H1 (cell line): Measurements from ENCODE around the gene BCKDHA. TPM values are rescaled to one million over a fixed set of nuclear protein-coding genes. Genes with fewer than 3 reads are reported as not detected.

Experiments used
- CTCF ChIA-PET: fragments of 300-600 bp; sonication (Branson Sonifier 250); formaldehyde crosslinking; loops from one replicate; lab custom pipeline; 2021; ENCODE audit not compliant: partially characterized antibody; lab: Charles Lee
- POLR2A ChIA-PET: fragments of 300-600 bp; sonication (Branson Sonifier 250); formaldehyde crosslinking; loops from one replicate; lab custom pipeline; 2021; ENCODE audit warnings: inconsistent platforms; ENCODE audit not compliant: partially characterized antibody; lab: Charles Lee
- DNase-seq, 2 experiments: peaks; one replicate each; pipeline versions ENCODE4 v3.0.0 to v3.0.0-alpha.2; 2010 to 2022; ENCODE audit warnings: low spot score in 2 of 2, low read depth in 1 of 2, mixed read lengths in 1 of 2
- FAIRE-seq: peaks from 2 replicates; lab custom pipeline; 2011; peaks lifted over from hg19 to GRCh38; lab: Jason Lieb, UNC
- H2AFZ ChIP-seq: 2 replicates; pipeline ENCODE4 v1.8.1; 2012; ENCODE audit warnings: low read length, inconsistent platforms
- H2AK5ac ChIP-seq: 2 replicates; pipeline ENCODE4 v1.6.1; 2013; ENCODE audit warnings: low read depth, low read length
- H2BK120ac ChIP-seq: replicated peaks from 2 replicates; pipeline ENCODE3; 2013; ENCODE audit warnings: low read depth, low read length, inconsistent platforms
- H2BK12ac ChIP-seq: 2 replicates; pipeline ENCODE4 v1.6.1; 2013; ENCODE audit warnings: low read depth, low read length
- H2BK15ac ChIP-seq: 2 replicates; pipeline ENCODE4 v1.6.1; 2013; ENCODE audit warnings: low read length
- H2BK20ac ChIP-seq: 2 replicates; pipeline ENCODE4 v1.6.1; 2013; ENCODE audit warnings: low read length
- H2BK5ac ChIP-seq: 2 replicates; pipeline ENCODE4 v1.6.1; 2013; ENCODE audit warnings: low read depth, low read length
- H3K14ac ChIP-seq: 2 replicates; pipeline ENCODE4 v1.6.1; 2013; ENCODE audit warnings: inconsistent platforms; ENCODE audit not compliant: insufficient read length
- H3K18ac ChIP-seq: 2 replicates; pipeline ENCODE4 v1.6.1; 2013; ENCODE audit warnings: low read length; ENCODE audit errors: extremely low read depth
- H3K23ac ChIP-seq: 2 replicates; pipeline ENCODE4 v1.6.1; 2013; ENCODE audit warnings: inconsistent platforms; ENCODE audit not compliant: insufficient read length
- H3K23me2 ChIP-seq: 2 replicates; pipeline ENCODE4 v1.6.1; 2013; ENCODE audit warnings: low read depth, low read length
- H3K27ac ChIP-seq: 2 replicates; pipeline ENCODE4 v1.6.1; 2011; ENCODE audit warnings: low read depth, low read length, inconsistent platforms
- H3K27me3 ChIP-seq, 4 experiments: replicated peaks in 1 of 4; 1 replicate in 1 of 4; 2 replicates in 3 of 4; pipeline versions ENCODE4 v1.6.1 to v1.8.1; 2011 to 2013; ENCODE audit warnings: low read length in 3 of 4, mild to moderate bottlenecking in 3 of 4, inconsistent platforms in 2 of 4, mixed read lengths in 2 of 4, moderate library complexity in 1 of 4; ENCODE audit not compliant: control insufficient read depth in 3 of 4, insufficient read depth in 3 of 4; ENCODE audit errors: extremely low read depth in 1 of 4
- H3K36me3 ChIP-seq, 4 experiments: 2 replicates each; pipeline versions ENCODE4 v1.6.1 to v1.8.1; 2011 to 2013; ENCODE audit warnings: mild to moderate bottlenecking in 4 of 4, low read length in 3 of 4, moderate library complexity in 2 of 4, control low read depth in 1 of 4, inconsistent platforms in 1 of 4; ENCODE audit not compliant: insufficient read depth in 4 of 4, control insufficient read depth in 2 of 4
- H3K4ac ChIP-seq: replicated peaks from 2 replicates; pipeline ENCODE3; 2013; ENCODE audit warnings: low read length, low read depth, mixed read lengths, inconsistent platforms; ENCODE audit not compliant: insufficient read length
- H3K4me1 ChIP-seq, 4 experiments: replicated peaks in 1 of 4; 1 replicate in 1 of 4; 2 replicates in 3 of 4; pipeline versions ENCODE4 v1.6.1 to v1.8.1; 2011 to 2013; ENCODE audit warnings: low read length in 3 of 4, inconsistent platforms in 2 of 4, mixed read lengths in 1 of 4; ENCODE audit not compliant: insufficient read depth in 4 of 4, control insufficient read depth in 3 of 4
- H3K4me2 ChIP-seq, 2 experiments: 2 replicates each; pipeline versions ENCODE4 v1.6.1 to v1.8.1; 2011 to 2013; ENCODE audit warnings: low read depth in 2 of 2, low read length in 2 of 2, control low read depth in 1 of 2, inconsistent platforms in 1 of 2, mild to moderate bottlenecking in 1 of 2; ENCODE audit not compliant: insufficient read depth in 1 of 2
- H3K4me3 ChIP-seq, 4 experiments: fragments of 200-600, 300-600 bp in 1 of 4; sonication (generic), shearing (Covaris generic), sonication (Bioruptor Twin) in 1 of 4; 2 replicates each; pipeline versions ENCODE4 v1.5.1 to v1.8.1; 2011 to 2016; ENCODE audit warnings: low read length in 4 of 4, low read depth in 3 of 4, control low read depth in 2 of 4, inconsistent platforms in 2 of 4, mild to moderate bottlenecking in 2 of 4, mixed read lengths in 1 of 4, moderate library complexity in 1 of 4; ENCODE audit not compliant: insufficient read depth in 2 of 4; ENCODE audit errors: extremely low read depth in 1 of 4
- H3K56ac ChIP-seq: replicated peaks from 2 replicates; pipeline ENCODE3; 2013; ENCODE audit warnings: low read depth, mild to moderate bottlenecking, mixed read lengths, low read length, inconsistent platforms; ENCODE audit not compliant: insufficient read length
- H3K79me1 ChIP-seq: 2 replicates; pipeline ENCODE4 v1.6.1; 2013; ENCODE audit warnings: low read depth, low read length, control low read depth
- H3K79me2 ChIP-seq, 2 experiments: 2 replicates each; pipeline versions ENCODE4 v1.6.1 to v1.8.1; 2012 to 2013; ENCODE audit warnings: low read length in 2 of 2, mild to moderate bottlenecking in 2 of 2, inconsistent platforms in 1 of 2; ENCODE audit not compliant: insufficient read depth in 2 of 2, control insufficient read depth in 1 of 2
- H3K9ac ChIP-seq, 4 experiments: replicated peaks in 1 of 4; 1 replicate in 1 of 4; 2 replicates in 3 of 4; pipeline versions ENCODE4 v1.6.1 to v1.8.1; 2011 to 2013; ENCODE audit warnings: low read depth in 3 of 4, low read length in 3 of 4, control low read depth in 2 of 4, mild to moderate bottlenecking in 2 of 4, moderate library complexity in 2 of 4, inconsistent platforms in 1 of 4; ENCODE audit errors: extremely low read depth in 1 of 4
- H3K9me3 ChIP-seq, 2 experiments: 2 replicates each; pipeline versions ENCODE4 v1.6.1 to v1.8.1; 2012 to 2013; ENCODE audit warnings: mild to moderate bottlenecking in 2 of 2, moderate library complexity in 2 of 2, control low read depth in 1 of 2, inconsistent platforms in 1 of 2, low read depth in 1 of 2, low read length in 1 of 2, mixed read lengths in 1 of 2; ENCODE audit not compliant: insufficient read depth in 2 of 2
- H4K20me1 ChIP-seq, 2 experiments: replicated peaks in 1 of 2; 2 replicates each; pipeline versions ENCODE3 to v1.8.1; 2011 to 2013; ENCODE audit warnings: inconsistent platforms in 2 of 2, low read length in 2 of 2, mild to moderate bottlenecking in 1 of 2; ENCODE audit not compliant: insufficient read depth in 2 of 2, control insufficient read depth in 1 of 2
- H4K5ac ChIP-seq: 2 replicates; pipeline ENCODE4 v1.6.1; 2013; ENCODE audit warnings: low read length, low read depth, mixed read lengths, inconsistent platforms; ENCODE audit not compliant: insufficient read length
- H4K8ac ChIP-seq: 2 replicates; pipeline ENCODE4 v1.8.0; 2013; ENCODE audit warnings: mild to moderate bottlenecking, moderate library complexity, low read length, inconsistent platforms; ENCODE audit not compliant: insufficient read depth; ENCODE audit errors: extremely low read depth
- H4K91ac ChIP-seq: replicated peaks from 2 replicates; pipeline ENCODE3; 2013; ENCODE audit warnings: low read length, mixed read lengths, inconsistent platforms; ENCODE audit not compliant: insufficient read length
- CREB1 ChIP-seq: IDR thresholded peaks from 2 replicates; pipeline ENCODE4 v1.6.1; 2012; ENCODE audit warnings: inconsistent platforms
- CTCF ChIP-seq, 3 experiments: IDR thresholded peaks; 1 replicate in 2 of 3; 2 replicates in 1 of 3; pipeline versions ENCODE4 v1.5.1 to v1.6.1; 2011; ENCODE audit warnings: low read length in 3 of 3, mild to moderate bottlenecking in 3 of 3, inconsistent platforms in 2 of 3, low read depth in 1 of 3, moderate library complexity in 1 of 3; ENCODE audit not compliant: insufficient read depth in 1 of 3; ENCODE audit errors: control extremely low read depth in 1 of 3
- POLR2AphosphoS5 ChIP-seq: IDR thresholded peaks from 2 replicates; pipeline ENCODE4 v1.6.1; 2011; ENCODE audit warnings: low read depth, low read length
- SRF ChIP-seq: IDR thresholded peaks from 2 replicates; pipeline ENCODE4 v1.6.1; 2011; ENCODE audit warnings: mild to moderate bottlenecking, low read depth, low read length, moderate library complexity
- TCF12 ChIP-seq: IDR thresholded peaks from 2 replicates; pipeline ENCODE4 v1.6.1; 2011; ENCODE audit warnings: low read depth, mild to moderate bottlenecking, low read length
- WGBS, 2 experiments: shearing (Covaris generic) in 1 of 2; methylation state at CpG; one replicate each; pipeline versions ENCODE4 v1.1.6 to v1.1.7; 2013 to 2015; ENCODE audit warnings: low lambda C conversion rate in 2 of 2, mixed read lengths in 2 of 2, inconsistent platforms in 1 of 2, low coverage in 1 of 2, missing lambda C conversion rate in 1 of 2; ENCODE audit not compliant: insufficient replicate concordance in 2 of 2, insufficient coverage in 1 of 2, insufficient read length in 1 of 2; ENCODE audit errors: extremely low coverage in 1 of 2, missing lambda C conversion rate in 1 of 2; 5-methylcytosine and 5-hydroxymethylcytosine counted together
- polyA plus RNA-seq, 7 experiments: library from polyadenylated mRNA; depleted of rRNA in 3 of 7; stranded (reverse) in 5 of 7; unstranded in 2 of 7; fragments of >200 nt in 5 of 7; fragments of 200-250 nt in 2 of 7; gene quantifications; 1 replicate in 5 of 7; 2 replicates in 1 of 7; 4 replicates in 1 of 7; pipeline versions ENCODE4 v1.2.1 to v1.2.3, GENCODE V29; 2011 to 2013; ENCODE audit warnings: missing spikeins in 2 of 7, mixed read lengths in 2 of 7
- total RNA-seq: library from RNA; stranded (reverse); fragmentation: NEBNext Ultra II Directional; extraction: Animal tissue kit (Norgen Biotek cat#: 25700); gene quantifications from 2 replicates; pipeline ENCODE4 v1.2.1, GENCODE V29; 2021
- TF ChIP-seq, protein P1 (sequence below): IDR thresholded peaks from 2 replicates; pipeline ENCODE4 v1.6.1; 2011; ENCODE audit warnings: low read depth, mild to moderate bottlenecking, low read length; ENCODE audit not compliant: insufficient read depth

Gene BCKDHA
- total and polyA plus RNA-seq, 2 of the 8 experiments (the other 6 are each of a cell fraction or from before 2014, with no cell fraction given), result 14.2 to 69.6 TPM

GRCh38 chr19:41447732-41448332, 50.2 kb downstream of the BCKDHA start:
- Histone ChIP-seq H3K36me3 (no peaks in the 10 kb centered on the region), H3K27me3 (0 out of 7 replicates have a peak, but pooled peaks cover 0 to 3% (median 0%) of the 10 kb centered on the region in 4 experiments), H2AK5ac (no peak overlapping the region), H4K20me1 (no peaks in the 10 kb centered on the region), H2BK15ac (no peak overlapping the region), H3K14ac (no peak overlapping the region), H2BK5ac (no peak overlapping the region), H3K18ac (no peak overlapping the region), H3K4me3 (no peak overlapping the region), H2BK20ac (no peak overlapping the region), H3K23me2 (no peaks in the 10 kb centered on the region), H2AFZ (no peak overlapping the region; the same call in 1 of the 2 replicates), H3K27ac (no peak overlapping the region), H3K4ac (no peak overlapping the region), H3K4me2 (no peak overlapping the region), H3K9ac (no peak overlapping the region), H4K91ac (no peak overlapping the region), H3K4me1 (no peaks in the 10 kb centered on the region), H2BK120ac (no peak overlapping the region), H3K79me2 (no peaks in the 10 kb centered on the region), H4K5ac (no peak overlapping the region), H3K9me3 (no peaks in the 10 kb centered on the region; a peak in 2 of 4 replicates), H3K23ac (no peak overlapping the region), H4K8ac (no peak overlapping the region), H3K56ac (no peak overlapping the region), H2BK12ac (no peak overlapping the region), H3K79me1 (no peaks in the 10 kb centered on the region)
- 75% methylated on average over 12 of the region's 12 CpGs; no CpG with 5 or more reads in 1 of the 2 experiments for WGBS, 2 experiments
- FAIRE-seq, result no peak
- DNase-seq, result no peak
- ChIA-PET CTCF (interaction anchor here (0.7 to 20.4 kb wide), 19 partner anchors 9 to 337 kb away, joined by 3 to 364 read pairs (median 4); partner anchors contain the start of gene DMAC2), POLR2A (interaction anchor here (0.7 to 1.1 kb wide), 3 partner anchors 9 to 116 kb away, joined by 4 read pairs; no protein-coding TSS in a partner anchor)
- TF ChIP-seq, protein P1, sequence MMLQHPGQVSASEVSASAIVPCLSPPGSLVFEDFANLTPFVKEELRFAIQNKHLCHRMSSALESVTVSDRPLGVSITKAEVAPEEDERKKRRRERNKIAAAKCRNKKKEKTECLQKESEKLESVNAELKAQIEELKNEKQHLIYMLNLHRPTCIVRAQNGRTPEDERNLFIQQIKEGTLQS, result no peak
- TF ChIP-seq CREB1, result no peak
- no peak for TF ChIP-seq POLR2AphosphoS5
- peak in 1 of 3 experiments; percentile 14; a peak in 1 of 4 replicates for TF ChIP-seq CTCF (IDR thresholded peaks at IDR 0.05; ENCODE audit: control extremely low read depth in 1 of 3, insufficient read depth in 1 of 3, low read depth in 1 of 3, low read length in 3 of 3)
- no peak for TF ChIP-seq SRF
- TF ChIP-seq TCF12, result no peak
